GM12872 (cell line): ENCODE data around the gene TM9SF3.

ENCODE experiments used
- CTCF ChIP-seq: IDR thresholded peaks from 3 replicates; pipeline ENCODE4 v1.5.1; 2011; ENCODE audit warnings: low read depth, mild to moderate bottlenecking, low read length, moderate library complexity; ENCODE audit not compliant: insufficient read depth

Gene TM9SF3

DNA sequence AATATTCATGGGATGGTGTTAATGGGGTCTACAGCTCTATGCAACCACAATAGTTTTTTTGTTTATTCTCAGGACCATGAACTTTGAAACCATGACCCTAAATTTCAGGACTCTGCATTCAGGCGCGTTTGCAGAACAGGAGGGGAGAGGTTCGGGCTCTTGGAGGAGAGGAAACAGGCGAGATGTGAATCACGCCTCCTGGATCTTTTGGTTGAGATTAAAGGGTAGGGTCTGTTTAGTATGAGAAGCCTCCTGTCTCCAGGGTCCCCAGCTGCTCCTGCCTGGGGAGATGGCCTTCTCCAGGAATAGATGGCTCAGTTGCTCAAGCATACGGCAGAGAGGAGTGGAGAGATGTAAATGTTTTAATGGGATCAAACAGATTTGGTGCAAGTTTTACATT lies 91.3 kb downstream of the TM9SF3 start:
- no peak for TF ChIP-seq CTCF

GRCh38 chr10:96494694-96495093 lies 92.1 kb downstream of the TM9SF3 start:
- no peak for TF ChIP-seq CTCF

- no peak for TF ChIP-seq CTCF
Measured at GRCh38 chr10:96493871-96494525, 92.8 kb downstream of the TM9SF3 start.

DNA sequence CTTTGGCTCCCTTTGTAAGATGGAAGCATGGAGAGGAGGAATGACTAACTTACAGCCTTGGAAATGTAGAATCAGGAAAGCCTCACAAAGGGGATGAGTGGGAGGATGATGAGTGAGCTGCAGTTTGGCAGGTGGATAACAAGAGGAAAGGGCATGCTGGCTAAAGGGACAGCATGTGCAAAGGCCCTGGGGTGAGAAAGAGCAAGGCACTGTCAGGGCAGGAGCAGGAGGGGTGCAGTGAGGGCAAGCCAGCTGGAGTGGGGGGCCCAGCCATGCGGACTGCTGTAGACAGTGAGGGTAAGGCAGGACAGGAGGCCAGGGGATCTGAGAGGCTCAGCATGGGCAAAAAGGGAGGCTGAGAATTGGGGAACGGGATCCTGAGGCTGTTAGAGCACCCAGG lies 93.6 kb downstream of the TM9SF3 start:
- no peak for TF ChIP-seq CTCF

- TF ChIP-seq CTCF = peak; percentile 27; the same call in 1 of the 3 replicates
Measured at GRCh38 chr10:96491303-96491702, 95.5 kb downstream of the TM9SF3 start.

- TF ChIP-seq CTCF = no peak
Measured at GRCh38 chr10:96488161-96488935, 98.5 kb downstream of the TM9SF3 start.

DNA sequence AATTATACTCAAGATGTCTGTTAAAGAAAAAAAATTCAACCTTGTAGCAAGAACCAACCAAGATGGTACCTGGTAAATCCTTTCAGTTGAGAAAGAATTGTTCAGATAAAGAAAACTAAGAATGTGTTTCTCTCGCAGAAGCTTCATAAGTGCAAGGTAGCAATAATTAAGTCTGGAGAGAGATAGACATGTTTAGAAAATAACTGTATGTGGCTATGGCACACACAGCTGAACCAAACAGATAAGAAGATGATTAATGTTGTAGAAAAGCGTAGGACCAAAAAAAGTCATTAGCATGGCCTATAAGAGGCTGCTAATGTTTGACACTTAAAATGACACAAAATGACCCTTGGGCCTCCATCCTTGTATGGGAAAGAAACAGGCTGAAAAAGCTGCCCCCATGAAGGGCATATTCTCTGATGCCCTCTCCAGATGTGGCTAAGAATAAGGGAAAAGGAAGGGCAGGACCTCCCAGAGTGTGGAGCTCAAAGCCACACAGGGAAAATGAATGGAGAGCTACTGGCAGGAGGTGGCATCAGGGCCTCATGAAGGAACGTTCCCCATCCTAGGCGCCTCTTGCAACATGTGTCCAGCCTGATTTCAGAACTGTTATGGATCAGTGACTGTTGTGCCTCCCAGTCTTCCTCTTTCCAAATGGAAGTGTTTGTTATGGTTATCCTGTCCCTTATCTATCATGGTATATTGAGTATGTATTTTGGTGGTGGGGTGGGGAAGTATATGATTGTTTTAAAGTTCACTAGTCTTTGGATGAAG lies 103.8 kb downstream of the TM9SF3 start:
- no peak for TF ChIP-seq CTCF
